Activated B cell treated with CpG ODN at 0.5 μM for 24 hours (primary cell): ENCODE results near the gene IZUMO1. TPM values are rescaled to one million over a fixed set of nuclear protein-coding genes. Genes with fewer than 3 reads are reported as not detected.

Experiments used
- ATAC-seq: fragments of 200-7000 bp; cut with Tn5 transposase; one replicate; pipeline ENCODE4 v1.10.0; 2021; ENCODE audit warnings: low read depth, mild to moderate bottlenecking, moderate library complexity
- CTCF ChIA-PET: fragments of 350-600 bp; sonication (Branson Sonifier 250); formaldehyde crosslinking; loops from one replicate; lab custom pipeline; 2021; ENCODE audit warnings: antibody characterized with exemption; lab: Charles Lee
- POLR2A ChIA-PET: fragments of 350-600 bp; sonication (Branson Sonifier 250); formaldehyde crosslinking; loops from one replicate; lab custom pipeline; 2021; ENCODE audit warnings: antibody characterized with exemption; lab: Charles Lee
- DNase-seq: peaks from one replicate; pipeline ENCODE4 v3.0.0; 2022
- H3K27ac Mint-ChIP-seq: one replicate; pipeline ENCODE4 v1.8.0; 2020; ENCODE audit warnings: mixed read lengths
- H3K27me3 Mint-ChIP-seq: one replicate; pipeline ENCODE4 v1.8.0; 2021; ENCODE audit warnings: mixed read lengths
- H3K36me3 Mint-ChIP-seq: one replicate; pipeline ENCODE4 v1.8.0; 2021; ENCODE audit warnings: low read depth, mixed read lengths
- H3K4me1 Mint-ChIP-seq: one replicate; pipeline ENCODE4 v1.8.0; 2021; ENCODE audit warnings: mixed read lengths
- H3K4me3 Mint-ChIP-seq: one replicate; pipeline ENCODE4 v1.8.0; 2020; ENCODE audit warnings: mild to moderate bottlenecking, mixed read lengths
- H3K9me3 Mint-ChIP-seq: one replicate; pipeline ENCODE4 v1.8.0; 2020; ENCODE audit warnings: mixed read lengths
- intact Hi-C: fragments of 100-400 bp; cut with micrococcal nuclease; formaldehyde crosslinking; loops from one replicate; pipeline ENCODE4 v1.15.1; 2024
- total RNA-seq: library from RNA; stranded (reverse); gene quantifications from 2 replicates; pipeline ENCODE4 v1.2.3, GENCODE V29; 2022
- TF ChIP-seq, protein P1 (sequence below): fragments of 200-600 bp; IDR thresholded peaks from one replicate; pipeline ENCODE4 v1.8.0; 2022; ENCODE audit warnings: antibody characterized with exemption, mild to moderate bottlenecking

The IZUMO1 gene
- total RNA-seq, 1 donor from 2014 or later: not detected

DNA sequence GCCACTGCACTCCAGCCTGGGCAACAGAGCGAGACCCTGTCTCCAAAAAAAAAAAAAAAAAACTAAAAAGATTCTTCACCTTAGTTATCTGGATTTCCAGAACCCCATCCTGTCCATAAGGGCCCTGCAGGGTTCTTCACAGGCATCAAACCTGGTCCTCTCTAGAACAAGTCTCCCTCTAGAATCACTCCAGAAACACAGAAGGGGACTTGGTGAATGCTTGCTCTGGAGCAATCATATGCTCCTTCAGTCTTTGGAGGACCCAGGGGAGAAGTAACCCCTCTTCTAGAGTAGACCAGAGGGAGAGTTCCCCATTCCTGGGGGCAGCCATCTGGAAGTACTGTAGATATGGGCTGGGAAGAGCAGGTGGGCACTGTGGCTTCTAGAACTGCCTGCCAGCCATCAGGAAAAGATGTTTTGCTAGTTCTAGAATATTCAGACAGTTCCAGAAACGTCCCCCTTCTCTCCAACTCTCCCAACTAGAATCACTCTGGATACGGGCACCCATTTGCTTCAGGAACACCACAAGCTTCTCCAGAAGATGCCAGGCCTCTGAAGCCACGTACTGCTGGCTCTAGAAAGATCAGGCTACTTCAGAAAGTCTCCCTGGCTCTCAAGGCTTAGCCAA lies 3.0 kb upstream of the IZUMO1 start:
- TF ChIP-seq, protein P1, sequence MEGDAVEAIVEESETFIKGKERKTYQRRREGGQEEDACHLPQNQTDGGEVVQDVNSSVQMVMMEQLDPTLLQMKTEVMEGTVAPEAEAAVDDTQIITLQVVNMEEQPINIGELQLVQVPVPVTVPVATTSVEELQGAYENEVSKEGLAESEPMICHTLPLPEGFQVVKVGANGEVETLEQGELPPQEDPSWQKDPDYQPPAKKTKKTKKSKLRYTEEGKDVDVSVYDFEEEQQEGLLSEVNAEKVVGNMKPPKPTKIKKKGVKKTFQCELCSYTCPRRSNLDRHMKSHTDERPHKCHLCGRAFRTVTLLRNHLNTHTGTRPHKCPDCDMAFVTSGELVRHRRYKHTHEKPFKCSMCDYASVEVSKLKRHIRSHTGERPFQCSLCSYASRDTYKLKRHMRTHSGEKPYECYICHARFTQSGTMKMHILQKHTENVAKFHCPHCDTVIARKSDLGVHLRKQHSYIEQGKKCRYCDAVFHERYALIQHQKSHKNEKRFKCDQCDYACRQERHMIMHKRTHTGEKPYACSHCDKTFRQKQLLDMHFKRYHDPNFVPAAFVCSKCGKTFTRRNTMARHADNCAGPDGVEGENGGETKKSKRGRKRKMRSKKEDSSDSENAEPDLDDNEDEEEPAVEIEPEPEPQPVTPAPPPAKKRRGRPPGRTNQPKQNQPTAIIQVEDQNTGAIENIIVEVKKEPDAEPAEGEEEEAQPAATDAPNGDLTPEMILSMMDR: no peak
- H3K9me3 Mint-ChIP-seq: peaks cover 2% of the 10 kb centered on the region
- DNase-seq (no peak), ATAC-seq (no peak)
- H3K27ac Mint-ChIP-seq: no peak overlapping the region
- intact Hi-C loops: loop anchor here (5.0 kb wide), 1 partner anchor 237 kb away; the partner anchor contains the start of gene LMTK3
- CTCF ChIA-PET: no interaction called here
- POLR2A ChIA-PET: no interaction called here
- H3K27me3 Mint-ChIP-seq: peaks cover 39% of the 10 kb centered on the region
- no peak overlapping the region for H3K4me3 Mint-ChIP-seq
- peaks cover 12% of the 10 kb centered on the region for H3K4me1 Mint-ChIP-seq
- no peaks in the 10 kb centered on the region for H3K36me3 Mint-ChIP-seq

DNA sequence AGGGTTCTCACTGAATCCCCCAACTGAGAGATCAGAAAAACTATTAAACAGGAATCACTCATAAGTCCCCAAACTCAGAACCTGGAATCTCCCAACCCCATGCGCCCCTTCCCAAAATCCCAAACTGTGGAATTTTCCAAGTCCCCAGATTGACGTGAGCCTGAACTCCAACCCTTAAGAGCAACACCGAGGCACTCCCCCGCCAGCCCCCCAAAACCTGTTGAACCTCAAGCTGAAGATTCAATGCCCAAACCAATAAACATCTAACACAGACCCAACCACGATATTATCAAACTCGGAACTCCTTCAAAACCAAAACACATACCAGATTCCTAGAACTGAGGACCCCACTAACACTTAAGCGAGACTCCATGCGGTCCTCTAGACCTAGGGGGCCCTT lies 599 bp downstream of the IZUMO1 start:
- intact Hi-C loops: loop anchor here (5.0 kb wide), 1 partner anchor 234 kb away; the partner anchor contains the start of gene LMTK3
- H3K36me3 Mint-ChIP-seq: no peaks in the 10 kb centered on the region
- POLR2A ChIA-PET: no interaction called here
- H3K27me3 Mint-ChIP-seq: peaks cover 25% of the 10 kb centered on the region
- peaks cover 9% of the 10 kb centered on the region for H3K4me1 Mint-ChIP-seq
- CTCF ChIA-PET: no interaction called here
- no peak for DNase-seq
- TF ChIP-seq, protein P1: no peak
- no peak overlapping the region for H3K4me3 Mint-ChIP-seq
- ATAC-seq: no peak
- H3K27ac Mint-ChIP-seq: no peak overlapping the region
- peaks cover 2% of the 10 kb centered on the region for H3K9me3 Mint-ChIP-seq

DNA sequence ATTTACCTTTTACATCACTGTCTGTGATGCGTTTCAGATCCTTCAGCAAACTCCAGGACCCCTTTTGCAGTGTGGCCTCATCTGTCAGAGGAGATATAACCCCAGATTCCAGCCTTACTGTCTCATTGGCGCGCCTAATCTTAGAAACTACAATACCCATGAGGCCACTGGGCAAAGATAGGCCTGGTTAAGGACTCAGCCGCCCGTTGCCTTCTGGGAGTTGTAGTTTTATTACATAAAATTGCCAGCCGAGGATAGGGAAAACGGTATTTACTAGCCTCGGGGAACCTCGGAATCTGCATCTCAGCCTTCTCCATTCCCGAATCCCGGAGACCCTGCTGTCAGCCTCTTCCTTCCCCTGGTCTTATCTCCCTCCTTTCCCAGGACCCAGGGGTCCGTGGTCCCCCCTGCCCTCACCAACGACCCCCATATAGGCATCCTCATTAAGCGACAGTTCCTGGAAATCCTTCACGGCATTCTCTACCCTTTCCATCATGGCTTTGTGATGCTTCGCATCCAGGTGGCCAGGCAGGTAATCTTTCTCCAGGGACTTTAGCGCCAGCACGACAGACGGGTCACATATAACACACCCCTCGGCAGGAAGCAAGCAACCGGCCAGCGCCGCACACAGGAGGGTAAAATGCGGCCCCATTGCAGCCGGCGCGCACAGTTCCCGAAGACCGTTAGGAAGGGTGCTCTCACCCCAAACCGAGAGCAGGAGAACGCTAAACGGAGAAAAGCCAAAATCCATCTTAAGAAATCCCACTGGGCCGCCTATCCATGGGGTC lies 1.3 kb downstream of the IZUMO1 start:
- peaks cover 2% of the 10 kb centered on the region for H3K9me3 Mint-ChIP-seq
- H3K4me3 Mint-ChIP-seq: no peak overlapping the region
- H3K27ac Mint-ChIP-seq: no peak overlapping the region
- DNase-seq (no peak), ATAC-seq (peak; percentile 65)
- H3K36me3 Mint-ChIP-seq: no peaks in the 10 kb centered on the region
- intact Hi-C loops: loop anchor here (5.0 kb wide), 1 partner anchor 233 kb away; the partner anchor contains the start of gene LMTK3
- POLR2A ChIA-PET: interaction anchor here (0.6 kb wide), 2 partner anchors 100 to 249 kb away, joined by 3 to 4 read pairs; partner anchors contain the start of gene CA11
- TF ChIP-seq, protein P1: no peak
- CTCF ChIA-PET: no interaction called here
- peaks cover 20% of the 10 kb centered on the region for H3K27me3 Mint-ChIP-seq
- H3K4me1 Mint-ChIP-seq: peaks cover 12% of the 10 kb centered on the region

DNA sequence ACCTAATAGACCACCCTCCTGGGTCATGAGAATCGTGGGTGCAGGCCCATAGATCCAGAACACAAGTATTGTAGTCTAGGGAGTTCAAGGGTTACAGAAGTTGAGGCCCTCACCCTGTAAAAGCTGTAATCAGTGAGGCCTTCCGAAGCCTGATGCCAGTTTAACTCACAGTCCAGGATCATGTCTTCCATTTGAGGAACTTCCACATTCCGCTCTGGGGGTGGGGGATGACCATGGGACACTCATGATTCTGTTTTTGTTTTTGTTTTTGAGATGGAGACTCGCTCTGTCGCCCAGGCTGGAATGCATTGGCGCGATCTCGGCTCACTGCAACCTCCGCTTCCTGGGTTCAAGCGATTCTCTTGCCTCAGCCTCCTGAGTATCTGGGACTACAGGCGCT lies 4.6 kb downstream of the IZUMO1 start:
- ChIA-PET POLR2A (no interaction called here), CTCF (no interaction called here)
- no peak for ATAC-seq
- Mint-ChIP-seq H3K36me3 (no peaks in the 10 kb centered on the region), H3K4me3 (no peak overlapping the region), H3K27me3 (peaks cover 22% of the 10 kb centered on the region), H3K4me1 (peaks cover 20% of the 10 kb centered on the region), H3K9me3 (peaks cover 2% of the 10 kb centered on the region), H3K27ac (no peak overlapping the region)
- TF ChIP-seq, protein P1: no peak
- no peak for DNase-seq
- intact Hi-C loops: no loop called here
